K562 (cell line): Measurements from ENCODE around the gene SNAPC5. TPM values are rescaled to one million over a fixed set of nuclear protein-coding genes. Genes with fewer than 3 reads are reported as not detected.

ENCODE experiments used
- BRF1 ChIP-seq: IDR thresholded peaks from 3 replicates; pipeline ENCODE4 v1.6.1; 2011; ENCODE audit warnings: borderline replicate concordance, mild to moderate bottlenecking; ENCODE audit not compliant: insufficient read length; ENCODE audit errors: extremely low read depth
- HES1 ChIP-seq: fragments of 450-650 bp; IDR thresholded peaks from 2 replicates; pipeline ENCODE4 v1.6.1; 2016; ENCODE audit warnings: low read depth, mild to moderate bottlenecking, moderate library complexity
- IRF2 ChIP-seq: sonication (generic); formaldehyde crosslinking; IDR thresholded peaks from 2 replicates; pipeline ENCODE4 v1.8.1; 2022; ENCODE audit warnings: mild to moderate bottlenecking, missing genetic modification reagents
- MAZ ChIP-seq, 2 experiments: fragments of 450-650 bp in 1 of 2; sonication (generic) in 1 of 2; formaldehyde crosslinking; IDR thresholded peaks in 1 of 2; conservative IDR thresholded peaks in 1 of 2; 2 replicates each; pipeline versions ENCODE4 v1.4.0 to v1.5.0; 2020; ENCODE audit warnings: mild to moderate bottlenecking in 1 of 2, missing genetic modification reagents in 1 of 2
- PBX2 ChIP-seq, 2 experiments: IDR thresholded peaks in 1 of 2; conservative IDR thresholded peaks in 1 of 2; 2 replicates each; pipeline ENCODE4 v1.6.1; 2016; ENCODE audit warnings: low read depth in 2 of 2, mild to moderate bottlenecking in 1 of 2, missing compliant biosample characterization in 1 of 2, missing genetic modification characterization in 1 of 2, moderate library complexity in 1 of 2
- SOX6 ChIP-seq: fragments of 450-650 bp; IDR thresholded peaks from 2 replicates; pipeline ENCODE4 v1.6.1; 2014; ENCODE audit warnings: mild to moderate bottlenecking
- TAF7 ChIP-seq: fragments of 450-650 bp; IDR thresholded peaks from 2 replicates; pipeline ENCODE4 v1.6.1; 2016; ENCODE audit warnings: missing genetic modification characterization, missing compliant biosample characterization
- ZBTB11 ChIP-seq, 3 experiments: fragments of 200-800 bp in 1 of 3; fragments of 250-450 bp in 1 of 3; fragments of 450-650 bp in 1 of 3; sonication (Bioruptor Pico) in 1 of 3; sonication (Bioruptor generic) in 1 of 3; formaldehyde crosslinking in 1 of 3; IDR thresholded peaks; 2 replicates each; pipeline versions ENCODE4 v1.6.1 to v1.8.0; 2016 to 2022; ENCODE audit warnings: mild to moderate bottlenecking in 2 of 3, missing genetic modification characterization in 2 of 3, missing compliant biosample characterization in 1 of 3, moderate library complexity in 1 of 3
- ZNF263 ChIP-seq: sonication (generic); formaldehyde crosslinking; IDR thresholded peaks from 2 replicates; pipeline ENCODE4 v1.8.0; 2022; ENCODE audit warnings: mild to moderate bottlenecking, missing genetic modification reagents, borderline replicate concordance
- ZNF280B ChIP-seq: fragments of 250-450 bp; sonication (Bioruptor Pico); IDR thresholded peaks from 2 replicates; pipeline ENCODE4 v1.5.1; 2021; ENCODE audit warnings: mild to moderate bottlenecking
- polyA plus RNA-seq, 8 experiments: library from polyadenylated mRNA; depleted of rRNA in 4 of 8; stranded (reverse) in 5 of 8; unstranded in 3 of 8; fragments of >200 nt; fragmentation: Nextera tagmentation in 2 of 8; fragmentation: Illumina TruSeq in 1 of 8; extraction: Ambion mirVana in 2 of 8; extraction: Trizol in 1 of 8; gene quantifications; 2 replicates each; pipeline versions ENCODE4 v1.2.1 to v1.2.3, GENCODE V29; 2011 to 2014; ENCODE audit warnings: inconsistent platforms in 1 of 8, missing spikeins in 1 of 8
- total RNA-seq, 7 experiments: library from RNA; depleted of rRNA in 6 of 7; stranded (reverse); fragments of >200 nt in 6 of 7; fragmentation: Illumina TruSeq in 2 of 7; extraction: Trizol in 2 of 7; gene quantifications; 2 replicates each; pipeline versions ENCODE4 v1.2.1 to v1.2.3, GENCODE V29; 2011 to 2021; ENCODE audit warnings: low replicate concordance in 1 of 7
- TF ChIP-seq, protein P1 (sequence below): fragments of 250-450 bp; sonication (Bioruptor Pico); IDR thresholded peaks from 2 replicates; pipeline ENCODE4 v1.4.0; 2020; ENCODE audit warnings: borderline replicate concordance
- TF ChIP-seq, protein P2 (sequence below): fragments of 250-450 bp; sonication (Bioruptor Pico); IDR thresholded peaks from 2 replicates; pipeline ENCODE4 v1.4.0; 2020

SNAPC5 gene
- total and polyA plus RNA-seq, 9 of the 15 experiments (the other 6 are each of a cell fraction or from before 2014, with no cell fraction given) = 52.8 to 155 (median 96.5) TPM

DNA sequence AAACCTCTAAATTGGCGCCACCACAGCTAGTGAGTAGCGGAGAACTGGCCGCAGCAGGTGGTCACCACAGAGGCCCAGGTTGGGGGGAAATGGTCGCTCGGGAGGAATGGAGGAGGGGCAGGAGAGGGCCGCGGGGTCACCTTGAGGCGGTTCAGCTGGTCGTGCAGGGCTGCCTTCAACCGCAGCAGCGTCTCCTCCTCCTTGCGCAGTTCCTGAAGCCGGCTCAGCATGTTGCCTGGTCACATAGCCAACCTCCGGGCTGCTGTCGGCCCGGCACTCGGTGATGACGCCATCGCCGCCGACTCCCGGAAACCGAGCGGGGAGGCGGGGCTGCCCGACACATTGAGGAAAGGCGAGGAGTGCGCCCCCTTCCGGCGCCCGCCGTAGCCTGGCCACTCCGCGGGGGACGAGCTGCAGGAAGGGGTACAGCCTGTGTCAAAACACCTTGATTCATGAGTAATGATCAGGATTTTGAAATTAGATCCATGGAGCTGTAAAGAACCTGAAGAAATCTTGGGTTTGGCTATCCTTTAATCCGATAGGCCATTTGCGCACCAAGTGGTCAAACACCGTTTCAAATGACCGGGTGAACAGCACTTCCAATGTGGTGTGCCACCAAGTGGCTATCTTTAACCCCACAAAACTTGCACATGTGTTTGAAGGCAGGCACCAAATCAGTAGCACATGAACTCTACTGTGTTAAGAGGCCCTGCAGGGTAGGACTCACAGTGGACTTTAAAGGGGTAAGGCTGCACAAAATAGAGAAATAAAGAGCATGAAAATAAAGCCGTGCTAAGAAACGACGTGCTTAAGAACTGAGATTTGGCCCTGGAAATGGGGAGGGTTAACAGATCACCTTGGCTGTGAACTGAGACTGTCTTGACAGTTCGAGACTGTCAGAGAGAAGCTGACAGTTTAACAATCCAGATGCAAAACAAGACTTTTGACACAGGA lies at the start of gene SNAPC5 (continued):
- TF ChIP-seq ZNF263 (CRISPR knock-in tag) = no peak
- no peak for TF ChIP-seq ZNF280B
- no peak for TF ChIP-seq IRF2 (CRISPR knock-in tag)
- peak; percentile 83 to 97 for TF ChIP-seq MAZ (CRISPR knock-in tag; conservative IDR thresholded peaks at IDR 0.05 in 1 of 2, IDR thresholded peaks at IDR 0.05 in 1 of 2)
- TF ChIP-seq SOX6 = peak; percentile 70
- TF ChIP-seq PBX2 (CRISPR knock-in tag; IDR thresholded peaks at IDR 0.05; ENCODE audit: low read depth) = no peak
- peak; percentile 65; the same call in 1 of the 2 replicates for TF ChIP-seq PBX2 (tag; conservative IDR thresholded peaks at IDR 0.05; ENCODE audit: low read depth)
- TF ChIP-seq, protein P1, sequence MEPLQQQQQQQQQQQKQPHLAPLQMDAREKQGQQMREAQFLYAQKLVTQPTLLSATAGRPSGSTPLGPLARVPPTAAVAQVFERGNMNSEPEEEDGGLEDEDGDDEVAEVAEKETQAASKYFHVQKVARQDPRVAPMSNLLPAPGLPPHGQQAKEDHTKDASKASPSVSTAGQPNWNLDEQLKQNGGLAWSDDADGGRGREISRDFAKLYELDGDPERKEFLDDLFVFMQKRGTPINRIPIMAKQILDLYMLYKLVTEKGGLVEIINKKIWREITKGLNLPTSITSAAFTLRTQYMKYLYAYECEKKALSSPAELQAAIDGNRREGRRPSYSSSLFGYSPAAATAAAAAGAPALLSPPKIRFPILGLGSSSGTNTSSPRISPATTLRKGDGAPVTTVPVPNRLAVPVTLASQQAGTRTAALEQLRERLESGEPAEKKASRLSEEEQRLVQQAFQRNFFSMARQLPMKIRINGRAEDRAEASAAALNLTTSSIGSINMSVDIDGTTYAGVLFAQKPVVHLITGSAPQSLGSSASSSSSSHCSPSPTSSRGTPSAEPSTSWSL (CRISPR knock-in tag) = no peak
- peak in 1 of 3 experiments; percentile 20; a peak in 1 of 6 replicates for TF ChIP-seq ZBTB11 (CRISPR knock-in tag; IDR thresholded peaks at IDR 0.05)
- TF ChIP-seq HES1 = no peak
- TF ChIP-seq TAF7 (tag) = peak; percentile 53; the same call in 1 of the 2 replicates
- TF ChIP-seq BRF1 = no peak
- TF ChIP-seq, protein P2, sequence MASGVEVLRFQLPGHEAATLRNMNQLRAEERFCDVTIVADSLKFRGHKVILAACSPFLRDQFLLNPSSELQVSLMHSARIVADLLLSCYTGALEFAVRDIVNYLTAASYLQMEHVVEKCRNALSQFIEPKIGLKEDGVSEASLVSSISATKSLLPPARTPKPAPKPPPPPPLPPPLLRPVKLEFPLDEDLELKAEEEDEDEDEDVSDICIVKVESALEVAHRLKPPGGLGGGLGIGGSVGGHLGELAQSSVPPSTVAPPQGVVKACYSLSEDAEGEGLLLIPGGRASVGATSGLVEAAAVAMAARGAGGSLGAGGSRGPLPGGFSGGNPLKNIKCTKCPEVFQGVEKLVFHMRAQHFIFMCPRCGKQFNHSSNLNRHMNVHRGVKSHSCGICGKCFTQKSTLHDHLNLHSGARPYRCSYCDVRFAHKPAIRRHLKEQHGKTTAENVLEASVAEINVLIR (CRISPR knock-in tag) = peak; percentile 93
